T follicular helper cell (primary cell): ENCODE results near the gene ATP9B.
"Not testable (repeated sequence)": the region's sequence is repeated elsewhere in the genome, so short reads cannot be mapped to it uniquely, and the experiment has no call there.

Source experiments
- DNase-seq: peaks from one replicate; pipeline ENCODE4 v3.0.0-alpha.2; 2020; ENCODE audit warnings: low read depth

ATP9B gene

DNA sequence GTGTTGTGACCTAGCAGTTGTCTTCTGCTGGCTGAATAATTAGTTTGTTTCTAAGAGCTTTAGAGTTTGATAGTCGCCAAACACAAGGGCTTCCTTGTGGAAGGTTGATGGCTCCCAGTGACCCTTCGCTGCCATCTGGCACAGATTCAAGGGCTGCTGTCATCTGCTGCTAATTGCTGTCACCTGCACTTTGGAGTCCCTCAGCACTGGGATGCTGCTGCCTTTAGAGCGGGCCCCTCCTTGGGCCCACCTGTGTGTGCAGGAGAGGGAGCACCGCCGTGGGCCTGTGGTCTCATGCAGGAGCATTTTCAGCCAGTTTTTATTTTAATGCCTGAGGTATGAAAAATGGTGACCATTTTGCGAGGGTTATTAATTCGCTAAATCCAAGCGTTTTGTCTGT, 172.6 kb downstream of the ATP9B start:
- no peak for DNase-seq

GRCh38 chr18:79242246-79242645, 173.1 kb downstream of the ATP9B start:
- no peak for DNase-seq

DNA sequence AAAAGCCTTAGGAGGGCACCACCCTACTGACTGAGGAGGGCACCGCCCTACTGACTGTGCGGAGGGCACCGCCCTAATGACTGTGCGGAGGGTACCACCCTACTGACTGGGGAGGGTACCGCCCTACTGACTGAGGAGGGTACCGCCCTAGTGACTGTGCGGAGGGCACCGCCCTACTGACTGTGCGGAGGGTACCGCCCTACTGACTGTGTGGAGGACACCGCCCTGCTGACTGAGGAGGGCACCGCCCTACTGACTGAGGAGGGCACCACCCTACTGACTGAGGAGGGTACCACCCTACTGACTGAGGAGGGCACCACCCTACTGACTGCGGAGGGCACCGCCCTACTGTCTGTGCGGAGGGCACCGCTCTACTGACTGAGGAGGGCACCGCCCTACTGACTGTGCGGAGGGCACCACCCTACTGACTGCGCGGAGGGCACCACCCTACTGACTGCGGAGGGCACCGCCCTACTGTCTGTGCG, 176.4 kb downstream of the ATP9B start:
- no peak for DNase-seq

GRCh38 chr18:79246309-79247108, 177.3 kb downstream of the ATP9B start:
- peak; percentile 41 for DNase-seq

GRCh38 chr18:79248495-79249060, 179.4 kb downstream of the ATP9B start:
- DNase-seq = no peak

GRCh38 chr18:79250301-79250981, 181.2 kb downstream of the ATP9B start:
- no peak for DNase-seq

DNA sequence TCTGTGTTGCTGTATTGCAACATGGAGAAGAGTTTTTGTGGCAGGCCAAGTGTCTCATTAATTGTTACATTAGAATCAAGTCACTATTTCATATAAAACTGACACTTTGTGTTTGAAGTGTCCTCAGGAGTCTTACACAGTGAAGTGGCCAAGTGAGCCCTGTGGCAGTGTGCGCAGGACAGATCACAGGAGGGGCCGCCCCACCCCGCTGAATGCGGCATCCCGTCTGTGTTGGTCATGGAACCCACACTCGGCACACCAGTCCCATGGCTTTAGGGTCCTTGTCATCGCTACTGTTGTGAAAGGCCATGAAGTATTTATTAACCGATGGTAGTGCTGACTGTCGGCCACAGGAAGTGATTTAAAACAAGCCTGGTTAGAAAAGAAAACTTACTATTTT, 181.8 kb downstream of the ATP9B start:
- no peak for DNase-seq

- no peak for DNase-seq
Measured at GRCh38 chr18:79252904-79253633, 183.9 kb downstream of the ATP9B start.

GRCh38 chr18:79257480-79257879, 188.3 kb downstream of the ATP9B start:
- DNase-seq = no peak

GRCh38 chr18:79258447-79258846, 189.3 kb downstream of the ATP9B start:
- no peak for DNase-seq

DNA sequence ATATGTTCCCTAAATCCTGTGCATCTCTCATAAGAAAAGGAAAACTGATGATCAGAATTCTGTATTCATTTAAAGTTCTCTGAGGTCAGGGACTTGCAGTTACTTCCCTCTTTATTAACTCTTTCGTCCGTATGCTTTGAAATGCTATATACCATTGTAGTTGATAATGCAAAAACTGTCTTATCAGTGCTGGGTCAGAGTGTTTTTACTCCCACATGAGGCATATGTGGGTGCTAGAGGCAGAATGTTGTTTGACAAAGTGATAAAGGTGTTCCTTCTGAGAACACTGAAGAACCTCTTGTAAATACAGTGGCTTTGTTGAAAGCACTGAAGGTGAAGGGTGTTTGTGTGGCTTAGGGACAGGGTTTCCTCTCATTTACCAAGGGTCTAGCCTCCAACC, 190.0 kb downstream of the ATP9B start:
- no peak for DNase-seq

- DNase-seq = no peak
Measured at GRCh38 chr18:79260023-79260422, 190.8 kb downstream of the ATP9B start.

DNA sequence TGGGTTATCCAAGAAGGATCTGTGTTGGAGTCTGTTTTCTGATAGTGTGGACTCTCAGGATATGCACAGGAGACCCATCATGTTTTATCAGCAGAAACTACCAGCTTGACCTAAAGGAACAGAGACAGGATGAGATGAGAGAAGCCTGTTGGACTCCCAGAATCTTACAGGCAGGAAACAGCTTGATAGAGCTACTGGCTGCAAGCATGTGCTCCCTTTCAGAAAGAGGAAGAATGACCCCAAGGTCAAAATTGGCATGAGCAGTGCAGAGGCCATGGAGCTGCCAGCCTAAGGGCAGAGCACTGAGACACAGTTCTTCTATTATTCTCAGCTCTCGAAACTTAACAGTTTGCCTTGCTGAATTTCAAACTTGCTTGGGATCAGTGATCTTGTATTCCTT, 191.3 kb downstream of the ATP9B start:
- no peak for DNase-seq

GRCh38 chr18:79265068-79265467, 195.9 kb downstream of the ATP9B start:
- not testable (repeated sequence) for DNase-seq

- not testable (repeated sequence) for DNase-seq
Measured at GRCh38 chr18:79271812-79272211, 202.6 kb downstream of the ATP9B start.

DNA sequence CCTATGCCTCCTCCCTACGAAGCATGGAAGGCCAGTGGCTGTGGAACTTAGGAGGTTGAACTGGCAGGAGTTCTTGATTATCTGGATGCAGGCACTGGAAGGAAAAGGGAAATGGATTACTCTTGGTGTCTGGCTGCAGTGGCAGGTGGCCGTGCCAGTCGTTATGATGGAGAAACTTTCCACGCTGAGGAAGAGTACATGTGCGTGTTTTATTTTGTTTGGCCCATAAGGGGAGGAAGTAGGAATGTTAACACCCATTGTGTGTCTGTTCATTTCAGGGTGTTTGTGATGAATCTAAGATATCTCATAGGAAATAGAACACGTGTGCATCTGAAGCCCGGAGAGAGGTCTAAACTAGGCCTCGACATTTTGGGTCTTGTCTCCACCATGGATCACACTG, 203.7 kb downstream of the ATP9B start:
- no peak for DNase-seq

DNA sequence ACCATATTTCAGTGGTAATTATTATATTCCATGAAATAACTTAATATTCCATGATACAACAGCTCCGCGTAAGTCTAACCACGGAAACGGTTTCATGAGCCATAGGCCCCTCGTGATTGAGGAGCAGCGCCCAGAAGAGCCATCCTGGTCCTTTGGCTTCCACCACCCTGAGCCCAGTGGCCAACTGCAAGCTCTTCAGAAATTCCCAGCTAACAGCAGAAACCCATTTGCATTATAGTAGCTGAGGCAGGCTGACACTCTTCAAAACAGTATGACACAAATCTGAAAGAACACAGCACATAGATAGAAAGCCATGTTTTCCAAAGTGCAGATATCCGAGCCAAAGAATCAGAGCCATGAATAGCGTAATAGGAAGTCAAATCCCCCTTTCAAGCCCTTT, 205.6 kb downstream of the ATP9B start:
- no peak for DNase-seq

DNA sequence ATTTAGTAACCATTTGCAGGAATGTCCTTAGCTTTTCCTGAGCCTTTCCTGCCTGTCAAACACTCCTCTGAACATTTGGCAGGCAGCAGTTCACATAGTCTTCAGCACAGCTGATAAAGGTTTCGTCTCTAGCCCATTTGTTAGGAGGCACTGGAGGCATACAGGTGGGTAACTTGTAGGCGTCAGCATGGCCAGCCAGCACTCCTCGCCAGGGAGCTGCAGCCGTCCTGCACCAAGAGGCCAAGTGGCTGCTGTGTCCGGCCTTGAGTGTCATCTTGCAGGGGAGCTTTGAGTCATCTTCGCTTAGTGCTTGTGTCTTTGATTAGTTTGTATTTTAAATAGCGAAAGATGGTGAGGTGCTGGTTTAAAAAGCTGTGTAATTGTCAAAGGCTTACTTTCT, 206.3 kb downstream of the ATP9B start:
- no peak for DNase-seq

DNA sequence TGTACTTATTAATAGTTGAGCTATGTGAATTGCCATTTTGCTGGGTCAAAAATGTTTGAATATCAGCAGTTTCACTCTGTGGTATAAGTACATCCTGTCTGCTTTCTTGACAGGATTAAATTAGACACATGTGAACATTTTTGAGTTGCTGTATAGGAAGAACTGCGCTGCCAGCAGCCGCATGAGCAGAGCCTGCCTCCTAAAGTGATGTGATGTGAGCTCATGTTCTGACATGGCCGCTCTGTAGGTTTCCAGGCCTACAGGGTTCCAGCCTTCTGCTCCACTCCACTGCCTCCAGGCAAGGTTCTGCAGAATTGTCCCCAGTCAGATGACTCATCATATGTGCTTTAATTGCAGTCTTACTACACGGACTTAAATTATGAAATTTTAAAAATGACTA, 206.8 kb downstream of the ATP9B start:
- DNase-seq = no peak

- DNase-seq = no peak
Measured at GRCh38 chr18:79278896-79279295, 209.7 kb downstream of the ATP9B start.

- no peak for DNase-seq
Measured at GRCh38 chr18:79283131-79283810, 214.1 kb downstream of the ATP9B start.

- no peak for DNase-seq
Measured at GRCh38 chr18:79283929-79284328, 214.7 kb downstream of the ATP9B start.
